ENCODE results near the gene AP4S1.
"Not testable (repeated sequence)": the region's sequence is repeated elsewhere in the genome, so short reads cannot be mapped to it uniquely, and the experiment has no call there.

Gene AP4S1, protein sequence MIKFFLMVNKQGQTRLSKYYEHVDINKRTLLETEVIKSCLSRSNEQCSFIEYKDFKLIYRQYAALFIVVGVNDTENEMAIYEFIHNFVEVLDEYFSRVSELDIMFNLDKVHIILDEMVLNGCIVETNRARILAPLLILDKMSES

DNA sequence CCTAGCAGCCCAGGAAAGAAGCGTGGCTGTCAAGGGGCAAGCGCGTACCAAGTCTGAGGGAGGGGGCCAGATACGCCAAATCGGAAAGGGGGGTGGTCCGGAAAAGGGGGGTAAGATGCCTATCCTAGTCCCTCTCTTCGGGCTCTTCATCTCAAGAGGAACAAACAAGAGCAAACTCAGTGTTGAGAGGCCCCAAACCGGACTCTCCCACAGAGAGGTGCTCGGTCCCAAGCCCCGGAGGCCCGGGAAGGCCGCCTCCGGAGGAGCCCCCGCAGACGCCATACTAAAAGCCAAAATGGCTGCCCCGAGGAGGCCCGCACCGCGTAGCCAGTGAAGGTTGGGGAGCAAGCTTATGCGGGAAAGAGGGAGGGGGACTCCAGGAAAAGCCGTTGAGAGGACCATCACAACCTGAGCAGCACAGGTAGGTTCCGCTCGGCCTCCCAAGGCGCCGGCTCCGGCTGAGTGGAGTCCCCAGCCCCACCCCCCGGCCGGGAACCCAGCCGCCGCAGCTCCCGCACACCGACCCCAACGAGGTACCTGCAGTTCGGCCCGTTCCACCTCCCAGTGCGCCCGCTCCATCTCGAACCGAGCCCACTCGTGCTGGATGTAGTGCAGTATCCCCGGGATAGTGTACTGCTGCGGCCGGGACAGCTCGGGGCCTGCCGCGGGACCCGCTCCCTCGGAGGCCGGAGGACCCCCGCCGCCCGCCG is at the start of gene AP4S1:
Gene AP4S1, plus strand, starts transcription at position 283 of the 710 bp plus-strand sequence. CDS start 40,548 bp downstream, outside the sequence.
- peak; percentile 24 for DNase-seq (ENCODE audit: low spot score)

DNA sequence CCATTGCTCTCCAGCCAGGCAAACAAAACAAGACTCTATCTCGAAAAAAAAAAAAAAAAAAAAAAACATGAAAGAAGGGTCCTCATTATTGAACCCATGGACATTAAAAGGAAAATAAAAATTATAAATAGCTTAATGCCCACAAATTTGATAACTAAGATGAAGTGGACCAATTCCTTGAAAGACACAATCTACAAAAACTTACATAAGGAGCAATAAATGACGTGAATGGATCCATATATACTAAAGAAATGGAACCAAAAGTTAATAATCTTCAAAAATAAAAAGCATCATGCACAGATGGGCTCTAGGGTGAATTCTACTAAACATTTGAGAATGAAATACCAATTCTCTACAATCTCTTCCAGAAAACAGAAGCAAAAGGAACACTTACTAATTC is 47.7 kb upstream of the AP4S1 start:
- no peak for DNase-seq (ENCODE audit: low spot score)

DNA sequence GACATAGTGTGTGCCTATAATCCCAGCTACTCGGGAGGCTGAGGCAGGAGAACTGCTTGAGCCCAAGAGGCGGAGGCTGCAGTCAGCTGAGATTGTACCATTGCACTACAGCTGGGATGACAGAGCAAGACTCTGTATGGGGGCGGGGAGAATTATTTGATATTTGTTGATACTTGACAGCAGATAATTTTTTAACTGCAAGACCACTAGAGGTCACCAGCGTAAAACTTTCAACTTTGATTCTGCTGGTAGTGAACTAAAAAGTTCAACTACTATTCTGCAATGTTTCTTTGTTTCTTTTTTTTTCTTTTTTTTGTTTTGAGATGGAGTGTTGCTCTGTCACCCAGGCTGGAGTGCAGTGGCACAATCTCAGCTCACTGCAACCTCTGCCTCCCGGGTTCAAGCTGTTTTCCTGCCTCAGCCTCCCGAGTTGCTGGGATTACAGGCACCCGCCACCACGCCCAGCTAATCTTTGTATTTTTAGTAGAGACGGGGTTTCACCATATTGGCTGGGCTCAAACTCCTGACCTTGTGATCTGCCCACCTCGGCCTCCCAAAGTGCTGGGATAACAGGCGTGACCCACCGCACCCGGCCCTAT is 45.2 kb upstream of the AP4S1 start:
- peak; percentile 50 for DNase-seq (ENCODE audit: low spot score)

DNA sequence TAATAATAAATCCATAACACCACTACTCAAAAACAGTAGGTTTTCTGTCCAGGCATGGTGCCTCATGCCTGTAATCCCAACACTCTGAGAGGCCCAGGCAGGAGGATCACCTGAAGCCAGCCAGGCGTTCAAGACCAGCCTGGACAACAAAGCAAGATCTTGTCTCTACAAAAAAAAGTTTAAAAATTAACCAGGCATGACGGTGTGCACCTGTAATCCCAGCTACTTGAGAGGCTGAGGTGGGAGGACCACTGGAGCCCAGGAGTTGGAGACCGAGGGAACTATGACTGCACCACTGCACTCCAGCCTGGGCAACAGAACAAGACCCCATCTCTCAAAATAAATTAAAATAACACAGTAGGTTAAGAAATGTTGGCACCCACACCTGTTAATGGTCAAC is 44.5 kb upstream of the AP4S1 start:
- no peak for DNase-seq (ENCODE audit: low spot score)

DNA sequence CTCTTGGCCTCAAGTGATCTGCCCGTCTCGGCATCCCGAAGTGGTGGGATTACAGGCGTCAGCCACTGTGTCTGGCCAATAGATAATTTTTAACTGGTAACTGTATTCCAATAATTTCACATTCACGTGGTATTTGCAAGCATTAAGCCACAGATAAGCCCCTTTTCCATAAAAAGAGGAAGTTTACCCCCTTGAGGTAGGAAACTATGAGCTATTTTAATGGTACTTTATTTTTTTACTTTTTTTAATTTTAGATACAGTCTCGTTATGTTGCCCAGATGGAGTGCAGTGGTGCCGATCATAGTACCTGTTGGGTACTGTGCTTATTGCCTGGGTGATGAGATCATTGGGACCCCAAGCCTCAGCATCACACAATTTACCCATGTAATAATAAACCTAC is 42.9 kb upstream of the AP4S1 start:
- no peak for DNase-seq (ENCODE audit: low spot score)

DNA sequence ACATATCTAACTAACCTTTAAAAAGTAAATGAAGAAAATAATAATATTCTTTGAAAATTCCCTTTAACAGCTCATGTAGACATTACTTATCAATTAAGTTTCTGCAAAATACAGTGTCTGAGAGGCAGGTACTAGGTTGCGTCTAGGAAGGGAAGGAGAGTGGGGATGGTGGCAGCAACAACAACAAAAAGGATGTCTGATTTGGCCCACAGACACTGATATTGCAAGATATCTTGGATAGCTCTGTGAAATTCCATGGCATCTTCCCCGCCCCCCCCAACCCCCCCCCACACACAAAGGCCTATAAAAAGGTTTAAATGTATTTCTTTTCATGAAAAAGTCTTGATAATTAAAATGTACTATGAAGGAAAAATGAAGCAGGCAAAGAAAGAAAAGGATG is 41.6 kb upstream of the AP4S1 start:
- no peak for DNase-seq (ENCODE audit: low spot score)

DNA sequence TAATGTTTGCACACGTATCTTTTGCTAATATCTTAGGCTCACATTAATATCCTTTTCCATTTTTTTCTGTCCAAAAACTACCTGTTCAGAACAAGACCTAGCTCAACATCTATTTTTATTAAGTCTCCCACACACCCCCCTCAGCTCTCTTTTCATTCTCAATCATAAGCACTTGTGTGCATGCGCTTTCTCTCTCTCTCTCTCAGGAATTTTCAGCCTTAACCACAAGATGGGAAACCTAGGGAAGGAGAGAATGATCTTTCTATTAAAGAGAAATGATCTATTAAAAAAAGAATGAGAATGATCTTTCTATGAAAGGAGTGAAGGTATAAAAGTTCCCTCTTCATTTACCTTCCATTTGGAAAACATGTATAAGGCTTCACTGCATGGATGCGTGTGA is 39.7 kb upstream of the AP4S1 start:
- no peak for DNase-seq (ENCODE audit: low spot score)

DNA sequence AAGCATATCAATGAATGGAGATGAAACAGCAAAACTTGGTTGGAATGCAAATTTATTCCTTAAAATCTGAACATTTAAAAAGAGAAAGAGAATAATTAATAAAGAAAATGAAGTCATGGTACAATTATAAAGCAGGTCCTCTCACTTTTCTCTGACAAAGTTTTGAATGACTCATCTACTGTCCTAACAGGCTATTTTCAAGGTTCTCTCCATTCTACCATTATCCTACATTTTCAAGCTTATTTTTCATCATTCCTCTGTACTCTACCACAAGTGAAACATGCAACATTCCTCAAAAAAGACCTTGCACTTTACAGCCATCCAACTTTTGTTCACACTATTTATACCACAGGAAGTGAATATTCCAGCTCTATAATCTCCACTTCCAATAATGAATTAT is 36.9 kb upstream of the AP4S1 start:
- peak; percentile 26 for DNase-seq (ENCODE audit: low spot score)

DNA sequence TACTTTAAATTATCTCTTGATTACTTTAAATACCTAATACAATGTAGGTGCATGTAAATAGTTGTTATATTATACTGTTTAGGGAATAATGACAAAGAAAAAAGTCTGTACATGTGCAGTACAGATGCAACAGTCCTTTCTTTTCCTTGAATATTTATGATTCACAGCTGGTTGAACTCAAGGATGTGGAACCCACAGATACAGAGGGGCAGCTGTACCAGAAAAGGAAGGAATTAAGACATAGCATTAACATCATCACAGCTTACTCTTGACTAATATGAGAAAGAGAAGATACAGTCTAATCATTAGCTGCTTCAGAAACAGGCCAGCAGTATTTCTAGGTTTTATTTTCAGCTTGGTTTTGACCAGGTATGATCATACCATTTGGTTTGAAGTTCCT is 34.7 kb upstream of the AP4S1 start:
- DNase-seq (ENCODE audit: low spot score): no peak

DNA sequence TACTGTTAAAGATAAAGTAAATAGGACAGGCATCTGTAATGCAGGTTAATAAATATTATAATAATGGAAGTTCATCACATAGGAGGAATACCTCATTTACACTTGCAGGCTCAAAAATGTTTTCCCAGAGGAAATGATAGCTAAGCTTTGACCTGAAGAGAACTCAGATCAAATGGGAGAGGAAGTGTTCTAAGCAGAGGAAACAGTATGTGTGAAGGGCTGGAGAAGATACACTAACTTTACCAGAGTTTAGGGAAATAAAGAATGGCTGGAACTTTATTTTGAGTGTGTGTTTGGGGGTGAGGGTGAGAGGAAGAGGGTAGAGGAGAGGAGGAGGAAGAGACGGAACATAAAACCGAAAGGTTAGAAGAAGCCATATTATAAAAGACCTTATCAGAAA is 34.0 kb upstream of the AP4S1 start:
- no peak for DNase-seq (ENCODE audit: low spot score)

DNA sequence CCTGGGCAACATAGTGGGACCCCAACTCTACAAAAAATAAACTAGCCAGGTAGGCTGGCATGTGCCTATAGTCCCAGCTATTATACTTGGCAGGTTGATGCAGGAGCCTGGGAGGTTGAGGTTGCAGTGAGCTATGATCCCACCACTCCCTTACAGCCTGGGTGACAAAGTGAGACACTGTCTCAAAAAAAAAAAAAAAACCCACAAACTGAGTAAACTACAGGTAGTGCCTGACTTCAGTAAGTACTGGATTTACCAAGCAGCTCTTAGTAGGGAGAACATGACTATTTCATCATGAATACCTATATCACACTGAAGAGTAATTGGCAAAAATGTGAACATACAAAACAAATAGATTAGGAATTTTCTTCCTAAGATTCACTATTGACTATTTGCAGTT is 32.4 kb upstream of the AP4S1 start:
- no peak for DNase-seq (ENCODE audit: low spot score)

DNA sequence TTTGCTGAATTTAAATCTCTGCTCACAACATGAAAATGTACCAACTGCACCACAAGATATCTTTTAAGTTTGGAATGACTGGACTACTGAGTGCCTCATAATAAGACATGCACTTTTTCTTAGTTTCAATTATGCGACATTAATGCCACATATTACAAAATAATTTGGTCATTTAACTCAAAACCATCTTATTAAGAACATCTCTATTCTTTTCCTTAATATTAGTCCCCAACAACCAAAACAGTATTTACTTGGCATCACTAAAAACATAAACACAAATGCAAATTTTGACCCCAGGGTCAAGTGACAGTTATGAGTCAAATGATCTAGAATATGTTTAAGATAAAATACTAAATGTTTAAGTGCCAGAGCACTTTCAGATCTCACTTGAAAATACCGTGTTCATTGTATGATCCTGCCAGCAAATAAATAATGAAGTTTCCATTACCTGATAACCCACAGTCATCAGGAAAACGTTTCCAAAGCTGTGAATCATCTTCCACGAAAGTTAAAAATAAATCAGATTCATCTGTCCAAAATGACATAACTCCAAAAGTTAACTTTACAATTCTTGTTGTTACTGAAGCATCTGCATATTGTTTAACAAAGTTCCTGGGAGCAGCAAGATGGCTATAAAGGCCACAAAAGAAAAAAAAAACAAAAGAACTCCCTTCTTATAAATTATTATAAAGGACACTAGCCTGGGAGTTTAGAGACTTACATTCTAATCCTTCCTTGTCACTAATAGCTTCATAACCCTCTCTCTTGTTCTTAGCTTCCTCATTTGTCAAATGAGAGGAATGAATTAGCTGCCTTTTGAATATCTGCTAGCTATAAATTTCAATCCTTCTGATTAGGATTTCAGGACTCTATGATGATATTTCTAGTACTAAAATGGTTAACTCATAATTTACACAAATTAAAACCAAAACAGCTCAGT is 30.5 kb upstream of the AP4S1 start:
- DNase-seq (ENCODE audit: low spot score): no peak

DNA sequence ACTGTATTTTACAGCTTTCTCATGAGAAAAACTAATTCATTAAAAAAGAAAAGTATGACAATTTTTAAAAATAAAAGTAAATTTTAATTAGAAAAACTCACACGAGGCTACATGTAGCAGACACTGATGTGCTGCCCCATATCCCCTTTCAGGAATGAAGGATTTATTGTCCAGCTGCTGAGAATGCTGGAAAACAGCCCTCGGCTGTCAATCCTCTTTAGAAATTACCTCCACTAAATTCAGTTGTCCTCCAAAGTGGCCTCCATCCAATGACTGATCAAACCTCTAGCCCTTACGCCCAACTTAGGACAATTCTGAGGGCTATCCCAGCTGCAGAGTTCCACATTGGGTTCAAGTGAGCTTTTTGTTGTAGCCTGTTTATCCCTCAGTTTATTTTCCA is 29.8 kb upstream of the AP4S1 start:
- no peak for DNase-seq (ENCODE audit: low spot score)

DNA sequence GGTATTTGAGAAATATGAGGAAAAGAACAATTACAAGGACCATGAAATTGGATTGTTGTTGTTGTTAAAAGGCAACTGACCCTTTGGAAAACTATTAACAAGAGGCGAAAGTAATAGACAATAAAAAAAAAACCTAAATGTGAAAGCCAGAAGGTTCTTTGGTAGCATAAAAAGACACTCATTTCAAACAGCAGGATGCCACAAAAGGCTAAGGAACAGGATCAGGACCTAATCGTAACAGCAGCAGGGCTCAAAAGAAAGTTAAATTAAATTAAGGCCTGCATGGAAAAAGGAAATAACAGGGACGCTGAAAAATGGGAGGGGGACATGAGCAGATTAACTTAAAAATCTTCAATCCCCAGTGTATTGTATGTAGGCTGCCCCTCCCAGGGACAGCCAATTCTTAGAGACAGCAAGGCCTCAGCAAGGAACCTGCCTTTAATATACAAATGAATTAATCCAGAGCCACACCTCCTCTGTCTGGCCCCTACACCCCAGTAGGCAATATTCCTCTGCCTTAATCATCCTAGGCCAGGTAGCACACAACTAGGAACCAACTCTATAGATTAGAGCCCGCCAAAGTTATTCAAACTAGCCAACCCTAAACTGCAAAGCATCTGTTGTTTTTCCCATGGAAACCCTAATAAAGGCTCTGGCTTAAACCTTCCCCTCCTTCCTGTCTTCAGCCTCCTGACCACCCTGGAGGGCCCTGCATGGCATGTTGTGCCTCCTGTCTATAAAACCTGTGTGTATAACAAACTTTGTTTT is 28.4 kb upstream of the AP4S1 start:
- no peak for DNase-seq (ENCODE audit: low spot score)

DNA sequence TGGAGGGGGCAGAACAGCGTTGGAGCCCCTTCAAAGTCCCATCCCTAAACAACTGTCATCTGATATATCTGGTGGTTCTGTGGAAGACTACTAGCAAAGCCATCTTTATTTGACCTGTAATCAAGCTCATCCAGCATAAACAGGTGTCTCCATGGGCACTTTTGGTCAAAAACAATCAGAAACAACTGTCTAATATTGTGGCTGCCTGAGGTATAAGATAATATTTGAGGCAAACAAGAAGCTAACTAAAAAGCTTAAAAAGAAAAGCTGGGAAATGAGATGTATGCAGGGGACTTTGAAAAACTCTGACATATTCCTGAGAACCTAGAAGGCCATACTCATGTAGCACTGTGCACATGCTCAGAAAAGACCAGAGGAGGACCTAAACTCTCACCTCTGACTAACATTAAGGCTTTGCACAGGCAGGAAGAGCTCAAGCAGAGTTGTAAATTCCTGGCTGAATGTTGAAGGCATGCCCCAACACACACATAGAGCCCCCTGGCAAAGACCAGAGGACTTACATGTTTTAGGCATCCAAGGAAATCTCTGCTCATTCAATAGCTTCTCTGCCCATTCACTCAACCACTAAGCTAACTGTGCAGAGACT is 27.2 kb upstream of the AP4S1 start:
- DNase-seq (ENCODE audit: low spot score): no peak

DNA sequence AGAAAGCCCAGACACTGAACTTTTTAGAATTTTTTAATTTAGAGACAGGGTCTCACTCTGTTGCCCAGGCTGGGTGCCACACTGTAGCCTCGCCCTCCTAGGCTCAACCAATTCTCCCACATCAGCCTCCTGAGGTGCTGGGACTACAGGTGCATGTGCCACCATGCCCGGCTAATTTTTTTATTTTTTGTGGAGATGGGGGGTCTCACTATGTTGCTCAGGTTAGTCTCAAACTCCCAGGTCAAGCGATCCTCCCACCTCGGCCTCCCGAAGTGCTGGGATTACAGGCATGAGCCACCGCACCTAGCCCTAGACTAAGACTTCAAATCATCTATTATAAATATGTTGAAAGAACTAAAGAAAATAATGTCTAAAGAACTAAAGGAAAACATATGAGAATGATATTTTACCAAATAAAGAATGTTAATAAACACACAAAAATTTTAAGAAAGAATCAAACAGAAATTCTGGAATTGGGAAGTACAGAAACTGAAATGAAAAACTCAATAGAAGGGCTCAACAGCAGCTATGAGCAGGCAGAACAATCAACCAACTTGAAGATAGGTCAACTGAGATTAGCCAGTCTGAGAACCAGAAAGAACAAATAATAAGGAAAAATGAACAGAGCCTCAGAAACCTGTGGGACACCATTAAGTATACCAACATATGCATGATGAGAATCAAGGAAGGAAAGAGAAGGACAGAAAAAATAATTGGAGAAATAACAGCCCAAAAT is 26.2 kb upstream of the AP4S1 start:
- DNase-seq (ENCODE audit: low spot score): no peak

DNA sequence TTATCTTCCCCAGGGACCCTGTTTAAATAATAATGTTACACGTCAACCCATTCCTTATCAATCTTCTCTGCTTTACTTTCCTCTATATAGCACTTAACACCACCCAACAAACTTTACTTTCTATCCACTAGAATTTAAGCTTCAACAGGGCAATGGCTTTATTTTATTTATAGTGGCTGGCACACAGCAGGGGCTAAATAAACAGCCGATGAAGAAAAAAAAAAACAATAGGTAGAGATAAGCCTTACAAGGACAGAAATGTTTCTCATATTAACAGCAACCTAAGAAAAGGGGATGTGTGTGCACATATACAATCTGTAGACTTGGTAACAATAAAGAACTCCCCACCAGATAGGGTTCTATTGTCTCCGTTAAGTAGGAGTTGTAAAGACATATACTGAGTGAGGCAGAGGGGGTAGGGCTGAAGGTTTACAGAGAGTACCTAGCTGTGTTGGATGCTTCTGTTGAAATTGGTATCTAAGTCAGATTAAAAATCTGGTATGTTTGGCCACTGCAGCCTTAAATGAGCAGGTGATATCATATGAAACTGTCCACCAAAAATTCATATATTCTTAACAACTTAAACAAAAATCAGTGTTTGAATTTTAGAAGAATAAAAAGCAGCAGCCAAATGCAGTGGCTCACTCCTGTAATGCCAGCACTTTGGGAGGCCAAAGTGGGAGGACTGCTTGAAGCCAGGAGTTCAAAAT is 24.7 kb upstream of the AP4S1 start:
- no peak for DNase-seq (ENCODE audit: low spot score)

DNA sequence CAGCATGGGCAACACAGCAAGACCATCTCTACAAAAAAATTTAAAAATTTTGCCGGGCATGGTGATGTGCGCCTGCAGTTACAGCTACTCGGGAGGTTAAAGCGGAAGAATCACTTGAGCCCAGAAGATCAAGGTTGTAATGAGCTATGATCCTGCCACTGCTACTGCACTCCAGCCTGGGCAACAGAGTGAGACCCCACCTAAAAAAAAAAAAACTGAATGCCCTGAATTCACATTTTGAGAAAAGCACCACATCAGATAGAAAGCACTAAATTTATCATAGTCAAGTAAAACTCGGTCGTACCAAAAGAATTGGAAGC is 24.1 kb upstream of the AP4S1 start:
- DNase-seq (ENCODE audit: low spot score): no peak

DNA sequence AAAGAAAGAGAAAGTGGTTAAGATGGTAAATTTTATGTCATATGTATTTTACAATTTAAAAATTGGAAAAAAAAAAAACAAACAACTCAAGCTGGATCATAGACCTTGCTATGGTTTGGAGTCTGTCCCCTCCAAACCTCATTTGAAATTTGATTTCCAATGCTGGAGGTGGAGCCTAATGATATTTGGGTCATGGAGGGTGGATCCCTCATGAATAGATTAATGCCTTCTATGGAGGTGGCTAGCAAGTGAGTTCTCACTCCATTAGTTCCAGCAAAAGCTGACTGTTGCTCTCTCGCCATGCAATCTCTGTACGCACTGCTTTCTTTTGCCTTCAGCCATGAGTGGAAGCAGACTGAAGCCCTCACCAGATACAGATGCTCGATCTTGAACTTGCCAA is 22.2 kb upstream of the AP4S1 start:
- DNase-seq (ENCODE audit: low spot score): no peak

DNA sequence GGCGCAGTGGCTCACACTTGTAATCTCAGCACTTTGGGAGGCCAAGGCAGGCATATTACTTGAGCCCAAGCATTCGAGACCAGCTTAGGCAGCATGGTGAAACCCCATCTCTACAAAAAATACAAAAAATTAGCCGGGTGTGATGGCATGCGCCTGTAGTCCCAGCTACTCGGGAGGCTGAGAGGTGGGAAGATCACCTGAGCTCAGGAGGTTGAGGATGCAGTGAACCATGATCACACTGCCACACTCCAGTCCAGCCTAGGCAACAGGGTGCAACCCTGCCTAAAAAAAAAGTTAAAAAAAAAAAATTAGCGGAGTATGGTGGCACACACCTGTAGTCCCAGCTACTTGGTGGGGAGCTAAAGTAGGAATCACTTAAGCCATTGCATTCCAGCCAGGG is 21.4 kb upstream of the AP4S1 start:
- DNase-seq (ENCODE audit: low spot score): not testable (repeated sequence)
